HG02610 (cell line): ENCODE data around the gene DUSP3.

Source experiments
- ATAC-seq: cut with Tn5 transposase; IDR thresholded peaks from one replicate; pipeline ENCODE4 v1.9.1; 2021; ENCODE audit warnings: mild to moderate bottlenecking, moderate library complexity; ENCODE audit not compliant: unreplicated experiment

DUSP3 gene

GRCh38 chr17:43769859-43770258 is 8.9 kb downstream of the DUSP3 start:
- ATAC-seq = no peak

- ATAC-seq = no peak
Observed at GRCh38 chr17:43769426-43769825, 9.4 kb downstream of the DUSP3 start.

GRCh38 chr17:43768943-43769342 is 9.8 kb downstream of the DUSP3 start:
- no peak for ATAC-seq

GRCh38 chr17:43768382-43768781 is 10.4 kb downstream of the DUSP3 start:
- no peak for ATAC-seq

- no peak for ATAC-seq
Observed at GRCh38 chr17:43767713-43768059, 11.1 kb downstream of the DUSP3 start.

- ATAC-seq = no peak
Observed at GRCh38 chr17:43767053-43767712, 11.6 kb downstream of the DUSP3 start.

- ATAC-seq = no peak
Observed at GRCh38 chr17:43766413-43767052, 12.2 kb downstream of the DUSP3 start.

- ATAC-seq = peak; percentile 54
Observed at GRCh38 chr17:43760254-43760852, 18.4 kb downstream of the DUSP3 start.

GRCh38 chr17:43759836-43760235 is 18.9 kb downstream of the DUSP3 start:
- no peak for ATAC-seq

- ATAC-seq = no peak
Observed at GRCh38 chr17:43758497-43759174, 20.1 kb downstream of the DUSP3 start, which contains the start of gene SOST. Gene SOST, minus strand, starts transcription at chr17:43758791. Its CDS starts 50 bp downstream, at chr17:43758741.

GRCh38 chr17:43758086-43758485 is 20.7 kb downstream of the DUSP3 start:
- ATAC-seq = no peak

GRCh38 chr17:43757171-43757660 is 21.6 kb downstream of the DUSP3 start:
- no peak for ATAC-seq

GRCh38 chr17:43756201-43756600 is 22.6 kb downstream of the DUSP3 start:
- no peak for ATAC-seq

GRCh38 chr17:43755389-43755875 is 23.3 kb downstream of the DUSP3 start:
- ATAC-seq = no peak

GRCh38 chr17:43754947-43755346 is 23.8 kb downstream of the DUSP3 start:
- ATAC-seq = no peak

GRCh38 chr17:43753493-43754129 is 25.2 kb downstream of the DUSP3 start:
- ATAC-seq = no peak

GRCh38 chr17:43750153-43750552 is 28.6 kb downstream of the DUSP3 start:
- ATAC-seq = no peak

GRCh38 chr17:43745541-43745940 is 33.2 kb downstream of the DUSP3 start:
- ATAC-seq = no peak

GRCh38 chr17:43741636-43742035 is 37.1 kb downstream of the DUSP3 start:
- ATAC-seq = no peak

GRCh38 chr17:43740541-43740940 is 38.2 kb downstream of the DUSP3 start:
- no peak for ATAC-seq

- no peak for ATAC-seq
Observed at GRCh38 chr17:43737722-43738121, 41.1 kb downstream of the DUSP3 start.
